Glomerular endothelial cell (primary cell): Measurements from ENCODE around the gene AQP12B. TPM values are rescaled to one million over a fixed set of nuclear protein-coding genes. Genes with fewer than 3 reads are reported as not detected.
"Not testable (repeated sequence)": the region's sequence is repeated elsewhere in the genome, so short reads cannot be mapped to it uniquely, and the experiment has no call there.

Experiments
- DNase-seq: peaks from one replicate; pipeline ENCODE4 v3.0.0-alpha.2; 2011; ENCODE audit warnings: low read depth, low spot score; ENCODE audit errors: extremely low read depth
- total RNA-seq: library from RNA; depleted of rRNA; stranded (reverse); fragments of >200 nt; gene quantifications from 2 replicates; pipeline ENCODE4 v1.2.3, GENCODE V29; 2015

Gene AQP12B
- total RNA-seq, 1 donor from 2014 or later = not detected

DNA sequence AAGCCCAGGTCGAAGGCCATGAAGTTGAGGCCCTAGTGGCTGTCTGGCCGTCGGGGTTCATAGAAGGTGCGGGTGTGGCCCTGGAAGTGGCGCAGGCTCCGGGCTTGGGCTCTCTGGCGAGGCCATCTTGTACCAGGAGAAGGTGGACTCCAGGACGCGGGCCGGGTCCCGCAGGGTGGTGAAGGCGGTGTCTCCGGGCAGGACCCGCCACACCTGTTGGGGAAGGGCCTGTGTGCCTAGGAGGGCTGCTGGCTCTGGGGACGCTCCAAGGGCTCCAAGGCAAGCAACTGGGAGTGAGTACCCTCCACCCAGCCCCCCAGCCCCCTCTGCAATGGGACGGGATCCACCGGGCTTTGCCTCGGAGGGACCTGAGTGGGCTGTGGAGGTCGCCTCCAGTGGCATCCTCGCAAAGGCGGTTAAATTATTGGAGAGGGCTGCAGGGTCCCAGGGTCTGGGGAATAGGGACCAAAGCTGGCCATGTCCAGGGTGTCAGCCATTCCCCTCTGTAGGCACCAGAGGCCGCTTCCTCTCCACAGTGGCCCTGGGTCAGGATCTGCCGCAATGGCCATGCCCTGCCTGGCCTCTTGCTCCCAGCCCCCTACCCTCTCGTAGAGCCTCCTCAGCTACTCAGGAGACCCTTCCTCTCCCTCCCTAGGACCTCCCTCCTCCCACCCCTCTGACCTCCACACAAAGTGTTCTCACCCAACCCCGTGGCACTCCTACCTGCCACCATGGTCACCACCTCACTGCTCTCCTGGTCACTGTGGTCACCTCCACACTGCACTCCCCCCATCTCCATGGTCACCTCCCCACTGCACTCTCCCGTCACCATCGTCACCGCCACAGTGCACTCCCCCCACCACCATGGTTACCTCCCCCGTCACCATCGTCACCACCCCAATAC is 19.3 kb upstream of the AQP12B start:
- no peak for DNase-seq

DNA sequence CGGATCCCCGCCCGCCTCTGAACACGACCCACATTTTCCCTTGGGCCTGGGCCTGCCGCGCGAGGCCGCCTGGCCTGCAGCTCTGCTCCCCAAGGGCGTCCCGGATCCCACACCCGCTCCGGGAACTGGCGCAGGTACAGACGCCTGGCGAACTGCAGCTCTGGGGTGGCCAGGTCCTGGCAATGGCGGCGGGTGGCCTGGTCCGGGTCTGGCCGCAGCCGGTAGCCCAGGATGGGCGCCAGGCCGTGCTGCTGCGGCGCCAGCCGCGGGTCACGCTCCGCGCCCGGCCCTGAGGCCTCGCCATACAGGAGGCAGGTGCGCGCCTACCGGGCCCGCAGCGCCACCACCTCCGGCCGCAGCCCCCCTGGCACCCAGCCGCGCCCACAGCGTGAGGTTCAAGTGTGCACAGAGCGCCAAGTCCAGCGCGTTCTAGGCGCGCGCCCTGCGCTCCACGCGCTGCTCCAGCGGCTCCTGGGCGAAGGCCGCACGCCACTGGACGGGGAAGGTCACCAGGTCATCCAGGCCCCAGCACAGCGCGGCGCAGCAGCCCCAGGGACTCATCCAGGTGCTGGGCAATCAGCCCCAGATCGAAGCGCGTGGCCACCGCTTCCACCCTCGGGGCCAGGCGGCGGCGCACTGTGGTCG is 18.5 kb upstream of the AQP12B start:
- no peak for DNase-seq

DNA sequence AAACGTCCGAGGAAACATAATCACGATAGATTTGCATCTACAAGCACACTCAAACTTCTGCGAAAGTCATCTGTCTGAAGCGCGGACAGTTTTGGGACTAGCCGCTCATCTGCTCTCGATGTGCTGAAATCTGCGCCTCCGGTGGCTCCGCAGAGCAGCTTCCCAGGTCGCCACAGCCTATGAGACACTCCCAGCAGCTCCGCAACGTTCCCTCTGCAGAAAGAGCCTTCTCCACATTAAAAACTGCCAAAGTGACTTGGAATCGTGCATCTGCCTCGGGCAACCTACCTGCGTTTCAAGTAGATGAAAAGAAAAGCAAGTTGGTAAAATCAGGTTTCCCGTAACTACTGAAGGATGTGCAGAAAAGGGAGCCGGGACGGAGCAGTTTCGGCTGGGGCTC is 17.9 kb upstream of the AQP12B start:
- not testable (repeated sequence) for DNase-seq

DNA sequence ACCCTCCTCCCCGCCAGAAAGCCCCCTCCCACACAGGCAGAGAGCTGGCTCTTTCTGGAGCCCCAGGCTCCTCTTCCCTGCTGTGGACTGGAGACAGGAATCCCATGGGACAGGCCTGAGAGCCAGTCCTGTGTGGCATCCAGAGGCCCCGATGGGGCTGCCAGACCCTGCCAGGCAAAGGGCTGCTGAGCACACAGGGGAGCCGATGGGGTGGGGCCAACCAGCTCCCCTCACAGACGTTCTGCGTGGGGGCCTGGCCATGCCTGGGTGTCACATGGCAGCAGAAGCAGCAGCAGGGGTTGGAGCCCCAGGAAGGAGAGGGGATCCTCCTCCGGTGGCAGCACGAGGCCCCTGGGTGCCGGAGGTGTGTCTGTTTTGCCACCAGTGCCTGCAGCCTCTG is 17.1 kb upstream of the AQP12B start:
- DNase-seq = not testable (repeated sequence)

DNA sequence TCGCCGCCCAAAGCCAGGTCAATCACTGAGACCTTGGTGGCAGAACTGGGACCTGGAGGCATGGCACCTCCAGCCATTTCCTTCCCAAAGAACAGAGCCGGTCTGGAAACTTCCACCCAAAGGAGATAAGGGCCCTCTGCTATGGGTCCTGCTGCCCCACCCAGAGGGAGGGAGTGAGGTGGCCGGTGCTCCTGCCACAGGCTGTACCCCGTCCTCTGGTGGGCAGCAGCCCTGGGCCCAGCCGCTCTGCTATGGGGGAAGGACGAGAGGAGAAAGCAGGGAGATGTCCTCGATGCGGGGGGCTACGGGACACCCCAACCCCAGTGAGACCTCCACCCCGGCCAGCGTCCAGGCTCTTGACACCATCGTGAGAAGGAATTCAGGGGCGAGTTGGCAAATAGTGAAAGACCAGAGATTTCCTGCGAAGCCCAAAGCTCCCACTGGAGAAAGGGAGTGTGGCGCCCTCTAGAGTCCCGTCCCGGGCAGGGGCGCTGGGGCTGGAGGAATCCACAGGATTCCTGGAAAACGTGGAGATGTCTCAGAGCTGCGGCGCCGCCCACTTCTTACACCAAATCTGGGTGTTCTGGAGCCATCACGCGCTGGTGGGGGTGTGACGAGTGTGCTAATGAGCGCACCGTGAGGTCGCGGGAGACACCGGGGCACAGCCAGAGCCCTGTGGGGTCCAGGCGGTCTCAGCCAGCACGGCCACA is 16.3 kb upstream of the AQP12B start:
- not testable (repeated sequence) for DNase-seq

DNA sequence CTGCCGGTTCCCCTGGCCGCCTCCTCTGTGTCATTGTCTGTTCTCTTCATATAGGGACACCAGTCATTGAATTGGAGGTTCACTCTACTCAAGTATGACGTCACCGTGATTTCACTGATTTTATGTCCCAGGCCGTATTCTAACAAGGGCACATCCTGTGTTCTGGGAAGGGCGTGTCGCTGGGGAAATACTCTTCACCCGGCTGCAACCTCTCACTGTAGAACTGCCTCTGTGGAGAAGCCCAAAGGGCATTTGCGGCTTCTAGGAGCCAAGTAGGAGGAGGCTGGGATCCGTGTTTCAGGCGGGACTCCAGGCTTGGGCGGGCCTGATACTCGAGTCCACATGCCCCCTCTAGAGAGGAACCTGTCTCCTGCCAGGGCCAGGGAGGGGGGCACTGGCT is 13.8 kb upstream of the AQP12B start:
- not testable (repeated sequence) for DNase-seq

DNA sequence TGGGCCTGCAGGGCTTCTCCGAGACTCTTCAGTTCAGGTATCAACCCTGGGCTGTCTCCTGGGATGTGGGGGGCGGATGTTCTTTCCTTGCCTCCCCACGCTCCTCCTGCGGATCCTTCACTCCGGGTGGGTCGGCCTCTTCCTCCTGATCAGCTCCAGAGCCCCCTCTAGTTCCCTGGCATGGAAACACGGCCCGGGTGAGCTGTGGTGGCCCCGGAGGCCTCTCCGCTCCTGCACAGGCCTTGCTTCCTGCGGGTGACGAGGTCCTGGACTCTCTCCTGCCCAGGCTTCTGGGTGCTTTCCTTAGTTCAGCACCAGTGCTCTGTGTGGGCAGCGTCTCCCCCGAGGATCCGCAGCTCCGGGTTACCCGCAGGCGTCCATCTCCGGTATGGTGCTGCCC is 12.9 kb upstream of the AQP12B start:
- not testable (repeated sequence) for DNase-seq

DNA sequence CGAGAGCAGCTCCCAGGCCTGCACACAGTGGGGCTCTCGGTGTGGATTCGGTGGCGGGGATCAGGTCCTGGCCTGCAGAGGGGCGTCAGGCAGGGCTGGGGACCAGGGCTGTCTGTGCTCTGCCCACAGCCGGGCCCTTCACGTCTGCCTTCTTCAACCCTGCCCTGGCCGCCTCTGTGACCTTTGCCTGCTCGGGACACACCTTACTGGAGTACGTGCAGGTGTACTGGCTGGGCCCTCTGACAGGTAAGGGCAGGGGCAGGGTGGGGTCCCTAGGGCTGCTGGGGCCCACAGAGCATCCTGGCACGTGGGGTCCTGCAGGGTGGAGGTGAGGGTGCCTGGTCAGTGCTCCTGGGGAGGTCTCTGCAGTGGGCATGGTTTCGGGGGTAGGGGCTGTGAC is 11.6 kb upstream of the AQP12B start:
- DNase-seq = not testable (repeated sequence)

DNA sequence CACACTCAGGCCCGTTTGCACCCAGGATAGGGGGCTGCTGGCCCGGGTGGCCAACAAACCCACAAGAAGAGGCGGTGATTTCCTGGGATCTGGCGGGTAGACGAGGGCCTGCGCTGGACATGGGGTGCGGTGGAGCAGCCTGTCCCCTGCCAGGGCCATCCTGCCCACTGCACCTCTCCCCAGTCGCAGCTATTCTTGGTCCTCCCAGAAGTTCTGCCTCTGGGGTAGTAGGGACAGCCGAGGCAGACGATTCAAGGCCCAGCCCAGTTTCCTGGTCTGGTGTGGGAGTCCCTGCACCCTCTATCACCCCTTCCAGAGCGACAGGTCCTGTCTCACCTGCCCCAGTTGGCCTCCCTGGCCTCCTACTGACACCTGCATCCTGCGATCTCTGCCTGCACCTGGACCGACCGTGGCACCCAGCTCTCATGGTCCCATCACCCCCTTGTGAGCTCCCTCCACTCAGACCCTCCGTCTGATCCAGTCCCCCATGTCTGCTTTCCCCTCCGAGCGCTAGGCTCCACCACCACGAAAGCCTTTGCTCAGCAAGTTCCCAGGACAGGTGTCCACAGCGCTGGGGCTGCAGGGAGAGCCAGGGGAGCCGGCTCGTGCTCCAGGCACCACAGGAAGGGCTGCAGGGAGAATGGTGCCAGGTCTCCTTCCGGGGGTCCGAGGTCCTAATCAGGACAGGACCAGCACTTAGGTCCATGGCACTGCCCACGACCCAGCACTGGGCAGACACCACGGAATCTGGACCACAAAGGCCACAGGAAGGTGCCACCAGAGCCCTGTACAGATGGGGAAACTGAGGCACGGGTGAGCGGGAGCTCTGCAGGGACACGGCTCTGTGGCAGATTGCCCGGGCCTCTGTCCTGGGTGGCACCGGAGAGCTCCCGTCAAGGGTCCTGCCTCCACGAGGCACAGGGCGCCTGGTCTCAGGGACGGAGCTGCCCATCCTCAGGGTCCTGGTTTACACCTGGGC is 10.2 kb upstream of the AQP12B start:
- DNase-seq = not testable (repeated sequence)

DNA sequence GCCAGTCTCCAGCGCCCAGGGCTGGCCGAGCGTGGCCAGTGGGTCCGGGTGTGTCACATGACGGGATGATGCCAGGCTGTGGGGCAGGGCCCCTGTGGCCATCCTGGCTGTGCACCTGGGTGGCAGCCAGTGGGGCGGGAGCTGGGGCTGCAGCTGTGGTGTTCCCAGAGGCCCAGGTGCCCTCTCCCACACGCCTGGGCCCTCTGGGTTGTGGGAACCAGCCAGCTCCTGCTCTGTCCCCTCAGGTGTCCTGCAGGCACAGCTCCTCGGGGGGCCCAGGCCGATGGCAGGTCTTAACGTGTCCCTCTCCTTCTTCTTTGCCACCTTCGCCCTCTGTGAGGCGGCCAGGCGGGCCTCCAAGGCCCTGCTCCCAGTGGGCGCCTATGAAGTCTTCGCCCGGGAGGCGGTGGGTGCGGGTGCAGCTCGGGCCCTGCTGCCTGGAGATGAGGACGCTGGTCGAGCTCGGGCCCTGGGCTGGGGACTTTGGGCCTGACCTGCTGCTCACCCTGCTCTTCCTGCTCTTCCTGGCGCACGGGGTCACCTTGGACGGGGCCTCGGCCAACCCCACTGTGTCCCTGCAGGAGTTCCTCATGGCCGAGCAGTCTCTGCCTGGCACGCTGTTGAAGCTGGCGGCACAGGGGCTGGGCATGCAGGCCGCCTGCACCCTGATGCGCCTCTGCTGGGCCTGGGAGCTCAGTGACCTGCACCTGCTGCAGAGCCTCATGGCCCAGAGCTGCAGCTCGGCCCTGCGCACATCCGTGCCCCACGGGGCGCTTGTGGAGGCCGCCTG is 9.1 kb upstream of the AQP12B start, which contains the start of gene AQP12A:
AQP12A (plus strand) TSS at position 236 of the 790 bp plus-strand sequence; CDS start at position 284, 48 bp downstream.
- DNase-seq = not testable (repeated sequence)

DNA sequence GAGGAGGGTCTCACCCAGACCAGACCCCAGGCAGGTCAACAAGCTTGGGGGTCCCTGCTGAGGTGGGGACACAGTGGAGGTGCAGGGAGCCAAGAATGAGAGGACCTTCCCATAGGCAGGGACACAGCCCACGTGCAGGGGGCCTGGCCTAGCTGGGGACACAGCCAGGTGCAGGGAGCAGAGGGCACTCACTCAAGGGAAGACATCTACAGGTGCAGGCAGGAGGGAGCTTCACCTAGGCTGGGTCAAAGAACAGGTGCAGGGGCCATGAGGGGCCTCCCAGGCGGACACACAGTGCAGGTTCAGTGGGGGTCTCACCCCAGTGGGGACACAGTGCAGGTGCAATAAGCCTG is 8.4 kb upstream of the AQP12B start:
- not testable (repeated sequence) for DNase-seq

DNA sequence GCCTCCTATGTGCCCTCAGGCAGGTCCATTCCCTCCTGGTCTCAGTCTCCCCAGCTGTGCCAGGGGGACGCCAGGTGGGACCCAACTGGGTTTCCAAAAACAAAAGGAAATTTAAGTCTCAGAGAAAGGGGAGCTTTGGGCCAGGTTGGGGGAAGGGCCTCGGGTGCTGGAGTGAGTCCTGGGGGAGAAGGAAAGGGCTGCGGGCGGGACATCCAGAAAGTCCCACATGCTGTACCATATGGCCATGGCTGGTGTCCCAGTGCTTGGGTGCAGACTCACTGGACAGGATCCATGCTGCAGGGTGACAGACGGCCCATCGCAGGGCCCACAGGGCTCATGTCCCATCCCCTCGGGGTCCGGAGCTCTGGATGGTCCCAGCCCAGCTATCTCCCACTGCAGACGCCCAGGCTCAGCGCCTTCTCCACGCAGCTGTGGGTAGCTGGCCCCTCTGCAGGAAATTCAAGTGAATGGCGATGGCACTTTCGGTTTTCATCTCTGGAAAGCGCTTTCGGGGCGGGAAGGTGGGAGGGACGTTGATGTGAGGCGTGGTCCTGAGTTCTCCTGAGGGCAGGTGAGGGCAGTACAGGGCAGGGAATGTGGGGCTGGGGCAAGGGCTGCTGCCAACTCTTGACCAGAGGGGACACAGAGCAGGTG is 7.9 kb upstream of the AQP12B start:
- DNase-seq = not testable (repeated sequence)

DNA sequence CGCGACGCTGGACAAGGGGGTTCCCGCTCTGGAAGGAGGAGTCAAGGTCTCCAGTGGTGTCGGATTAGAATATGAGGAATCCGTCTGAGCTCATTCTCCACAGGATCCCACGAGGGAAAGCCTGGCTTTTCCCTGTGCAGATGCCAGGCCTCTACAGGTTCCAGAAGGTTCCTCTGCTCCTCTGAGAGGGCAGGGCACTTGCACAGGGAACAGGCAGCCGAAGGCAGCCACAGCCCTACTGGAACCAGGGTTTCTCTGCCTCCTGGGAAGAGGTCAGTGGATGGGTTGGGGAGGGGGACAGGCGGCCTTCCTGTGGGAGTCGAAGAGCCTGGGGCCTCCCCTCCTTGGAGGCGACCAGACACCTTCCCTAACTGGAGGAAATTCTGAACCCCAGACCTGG is 7.3 kb upstream of the AQP12B start:
- DNase-seq = no peak

DNA sequence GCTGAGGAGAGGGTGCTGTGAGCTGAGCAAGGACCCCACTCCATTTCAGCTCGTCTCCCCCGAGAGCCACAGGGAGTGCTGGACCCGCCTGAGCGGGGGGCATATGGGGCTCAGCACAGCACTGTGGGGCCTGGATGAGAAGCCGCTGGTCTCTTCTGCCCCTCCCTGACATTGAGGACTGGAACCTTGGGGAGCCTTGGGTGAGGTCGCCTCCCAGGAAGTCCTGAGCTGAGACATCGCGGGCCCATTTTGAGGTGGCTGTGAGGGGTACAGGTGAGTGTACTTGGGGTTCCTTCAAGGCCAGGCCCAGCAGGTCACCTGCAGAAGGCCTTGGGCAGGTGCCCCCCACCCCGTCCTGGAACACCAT is 5.9 kb upstream of the AQP12B start:
- no peak for DNase-seq

DNA sequence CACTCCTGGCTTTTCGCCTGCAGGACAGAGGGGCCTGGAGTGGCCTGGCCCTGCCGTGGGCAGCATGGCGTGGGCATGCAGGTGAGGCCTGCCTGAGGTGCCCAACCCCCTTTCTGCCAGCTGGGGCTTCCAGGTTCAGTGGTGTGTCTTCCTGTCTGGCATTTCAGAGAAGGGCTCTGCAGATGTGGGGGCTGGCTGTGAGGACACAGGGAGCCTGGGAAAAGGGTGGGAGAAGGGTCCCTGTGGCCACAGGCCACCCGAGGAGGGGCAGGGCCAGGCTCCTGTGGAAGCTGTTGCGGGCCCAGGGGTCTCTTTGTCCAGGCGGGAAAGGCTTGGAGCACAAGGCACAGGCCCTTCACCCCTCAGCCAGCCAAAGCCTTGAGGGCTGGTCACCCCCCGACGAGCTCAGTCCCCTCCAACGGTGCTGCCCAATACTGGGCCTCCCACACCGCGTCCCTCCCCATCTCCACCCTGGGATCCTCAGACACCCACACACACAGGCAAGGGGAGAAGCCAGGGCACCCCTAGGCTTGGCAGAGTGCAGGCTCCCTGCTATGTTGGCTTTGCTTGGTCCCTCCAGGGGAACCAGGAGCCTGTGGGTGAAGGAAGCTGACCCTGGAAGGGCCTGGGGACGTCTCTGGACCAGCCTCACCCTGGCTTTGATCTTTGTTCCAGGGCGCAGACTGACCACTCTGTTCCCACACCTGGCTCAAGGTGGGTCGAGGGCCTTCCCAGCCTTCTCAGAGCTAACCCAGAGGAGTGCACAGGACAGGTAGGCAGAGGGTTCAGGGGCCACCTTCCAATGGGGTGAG is 5.3 kb upstream of the AQP12B start:
- DNase-seq = no peak

DNA sequence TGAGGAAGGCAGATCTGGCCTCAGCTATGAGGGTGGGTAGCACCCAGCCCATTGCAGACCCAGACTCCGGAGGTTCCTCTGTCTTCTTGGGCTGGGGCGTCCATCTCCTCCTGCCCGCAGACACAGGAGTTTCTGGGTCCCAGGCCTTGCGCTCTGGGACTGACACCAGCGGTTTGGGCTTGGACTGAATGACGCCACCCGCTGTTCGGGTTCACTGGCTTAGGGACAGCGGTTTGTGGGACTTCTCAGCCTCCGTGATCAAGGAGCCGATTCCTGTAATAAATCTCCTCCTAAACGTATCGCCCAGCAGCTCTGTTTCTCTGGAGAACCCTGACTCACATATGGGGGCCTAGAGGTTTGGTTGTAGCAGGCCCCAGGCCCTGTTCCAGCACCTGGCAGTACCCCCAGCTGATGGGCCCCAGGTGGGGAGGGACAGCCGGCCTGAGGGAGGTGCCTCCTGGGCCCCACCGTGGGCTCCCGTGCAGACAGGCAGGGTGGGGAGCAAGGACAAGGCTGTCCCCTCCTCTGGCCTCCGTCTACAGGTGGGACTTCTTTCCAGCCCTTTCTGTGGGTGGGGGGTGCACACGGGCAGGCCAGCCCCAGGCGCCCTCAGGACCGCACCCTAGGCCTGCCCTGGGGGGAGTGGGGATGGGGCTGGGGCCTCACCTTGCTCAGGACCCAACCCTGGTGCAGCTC is 4.5 kb upstream of the AQP12B start:
- no peak for DNase-seq

DNA sequence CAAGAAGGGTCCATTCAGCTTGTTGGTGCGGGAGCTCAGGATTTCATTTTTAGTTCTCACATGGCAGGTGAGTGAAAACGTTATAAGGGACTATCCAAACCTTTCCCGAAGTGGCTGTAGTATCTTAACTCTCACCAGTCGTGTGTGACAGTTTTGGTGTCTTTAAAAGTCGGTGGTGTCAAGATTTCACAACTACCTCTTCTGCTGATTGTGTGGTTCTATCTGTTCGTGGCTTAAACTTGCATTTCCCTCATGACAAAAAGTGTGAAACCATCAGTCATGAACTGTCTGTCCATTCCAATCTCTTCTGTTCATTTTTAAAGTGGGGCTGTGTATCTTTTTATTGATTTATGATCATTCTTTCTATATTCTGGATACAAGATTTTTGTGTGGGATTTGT is 3.8 kb upstream of the AQP12B start:
- DNase-seq = no peak
